Right renal pelvis (tissue), 4 donors: ENCODE measurements around the gene THEMIS. TPM values are rescaled to one million over a fixed set of nuclear protein-coding genes. Genes with fewer than 3 reads are reported as not detected.
"Not testable (repeated sequence)": the region's sequence is repeated elsewhere in the genome, so short reads cannot be mapped to it uniquely, and the experiment has no call there.

ENCODE experiments used
- DNase-seq, 4 donors: peaks; one replicate each; pipeline ENCODE4 v3.0.0-alpha.2; 2013; ENCODE audit warnings: low read depth in 4 of 4, low spot score in 3 of 4, missing footprints in 1 of 4
- polyA plus RNA-seq, 4 donors: library from polyadenylated mRNA; unstranded; fragments of 120-200 nt; gene quantifications; one replicate each; pipeline ENCODE4 v1.2.1, GENCODE V29; 2013; ENCODE audit not compliant: insufficient read length in 4 of 4

Gene THEMIS, protein sequence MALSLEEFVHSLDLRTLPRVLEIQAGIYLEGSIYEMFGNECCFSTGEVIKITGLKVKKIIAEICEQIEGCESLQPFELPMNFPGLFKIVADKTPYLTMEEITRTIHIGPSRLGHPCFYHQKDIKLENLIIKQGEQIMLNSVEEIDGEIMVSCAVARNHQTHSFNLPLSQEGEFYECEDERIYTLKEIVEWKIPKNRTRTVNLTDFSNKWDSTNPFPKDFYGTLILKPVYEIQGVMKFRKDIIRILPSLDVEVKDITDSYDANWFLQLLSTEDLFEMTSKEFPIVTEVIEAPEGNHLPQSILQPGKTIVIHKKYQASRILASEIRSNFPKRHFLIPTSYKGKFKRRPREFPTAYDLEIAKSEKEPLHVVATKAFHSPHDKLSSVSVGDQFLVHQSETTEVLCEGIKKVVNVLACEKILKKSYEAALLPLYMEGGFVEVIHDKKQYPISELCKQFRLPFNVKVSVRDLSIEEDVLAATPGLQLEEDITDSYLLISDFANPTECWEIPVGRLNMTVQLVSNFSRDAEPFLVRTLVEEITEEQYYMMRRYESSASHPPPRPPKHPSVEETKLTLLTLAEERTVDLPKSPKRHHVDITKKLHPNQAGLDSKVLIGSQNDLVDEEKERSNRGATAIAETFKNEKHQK
- under 1 TPM in 1 of 4 donors, not detected in 3; 0.25 TPM for polyA plus RNA-seq

DNA sequence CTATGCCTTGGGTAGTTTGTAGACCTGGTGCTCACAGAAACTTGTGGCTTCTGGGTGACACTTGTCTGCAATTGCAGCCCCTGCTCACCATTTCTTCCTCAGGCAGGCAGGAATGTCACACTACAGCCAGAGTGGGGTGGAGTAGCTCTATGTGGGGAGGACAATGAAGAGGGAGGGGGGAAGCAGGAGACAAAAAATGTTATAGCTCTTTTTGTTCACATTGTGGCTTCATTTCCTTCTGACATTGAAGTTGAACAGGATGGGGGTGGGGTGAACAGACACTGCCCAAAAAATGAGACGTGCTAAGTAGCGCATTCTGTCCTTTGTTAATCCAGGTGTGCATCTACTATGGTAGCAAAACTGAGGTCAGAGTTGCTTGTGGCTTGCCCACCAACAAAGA lies at the start of gene THEMIS:
THEMIS (minus strand) TSS at position 124 of the 400 bp plus-strand sequence. CDS start 126 bp downstream, outside the sequence.
- no peak for DNase-seq

DNA sequence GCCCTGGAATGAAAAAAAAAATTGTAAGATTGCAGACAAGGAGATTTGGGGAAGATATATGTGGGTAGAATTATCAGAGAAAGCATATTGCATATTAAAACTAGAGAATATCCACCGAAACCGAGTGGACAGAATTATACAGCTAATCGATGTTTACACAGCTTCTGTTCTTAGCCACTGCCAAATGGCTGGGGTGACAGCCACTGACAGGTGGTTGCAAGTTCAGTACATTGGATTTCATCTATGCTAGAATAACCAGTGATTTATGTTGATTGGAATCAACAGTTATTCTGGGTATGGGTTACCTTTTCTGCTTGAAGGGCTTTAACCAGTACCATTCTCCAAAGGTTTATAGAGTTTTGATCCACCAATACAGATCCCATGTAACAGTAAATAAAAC lies 48.4 kb upstream of the THEMIS start:
- DNase-seq: no peak

DNA sequence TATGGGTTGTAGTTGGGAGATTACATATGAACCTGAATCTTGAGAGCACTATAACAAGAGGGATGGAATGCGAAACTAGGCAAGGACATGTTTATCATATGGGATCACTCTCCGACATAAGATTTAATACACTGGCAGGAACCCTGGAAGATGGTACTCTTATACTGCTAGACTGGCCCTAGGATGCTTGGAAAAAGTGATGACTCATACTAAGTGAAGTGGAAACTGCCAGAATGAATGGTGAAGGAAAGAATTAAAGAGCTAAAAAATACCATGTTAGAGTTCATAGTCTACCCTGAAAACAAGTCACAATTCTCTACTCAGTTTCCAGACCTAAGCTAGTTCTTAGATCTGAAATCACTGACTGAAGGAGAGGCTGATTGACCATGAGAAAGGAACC lies 45.5 kb upstream of the THEMIS start:
- no peak for DNase-seq

DNA sequence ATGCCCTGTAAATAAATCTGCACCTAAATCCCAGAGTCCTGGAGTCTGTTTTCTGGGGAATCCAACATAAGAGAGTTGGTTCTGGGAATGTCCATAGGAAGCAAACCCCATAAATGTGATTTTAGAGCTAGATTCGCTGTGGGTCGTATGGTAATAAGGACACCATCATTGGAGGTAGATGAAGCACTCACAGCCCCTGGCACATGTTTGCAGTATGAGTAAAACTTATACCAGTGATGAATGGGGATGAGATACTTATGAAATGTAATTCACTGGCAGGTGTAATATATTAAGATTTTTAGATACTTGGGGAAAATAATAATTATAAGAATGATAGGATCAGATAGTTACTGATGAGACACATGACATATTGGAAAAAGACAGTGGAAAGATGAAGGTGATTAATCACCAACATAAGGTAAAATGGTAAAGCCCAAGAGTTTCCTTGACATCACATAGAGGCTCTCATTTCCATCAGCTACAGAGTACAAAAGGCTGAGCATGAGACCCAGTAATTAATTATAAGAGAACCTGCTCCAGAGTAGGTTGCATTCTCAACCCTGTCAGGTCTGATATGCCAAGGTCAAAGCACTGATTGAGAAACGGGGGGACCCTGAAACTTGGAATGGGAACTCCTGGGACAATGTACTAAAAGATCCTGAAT lies 44.7 kb upstream of the THEMIS start:
- DNase-seq: no peak

DNA sequence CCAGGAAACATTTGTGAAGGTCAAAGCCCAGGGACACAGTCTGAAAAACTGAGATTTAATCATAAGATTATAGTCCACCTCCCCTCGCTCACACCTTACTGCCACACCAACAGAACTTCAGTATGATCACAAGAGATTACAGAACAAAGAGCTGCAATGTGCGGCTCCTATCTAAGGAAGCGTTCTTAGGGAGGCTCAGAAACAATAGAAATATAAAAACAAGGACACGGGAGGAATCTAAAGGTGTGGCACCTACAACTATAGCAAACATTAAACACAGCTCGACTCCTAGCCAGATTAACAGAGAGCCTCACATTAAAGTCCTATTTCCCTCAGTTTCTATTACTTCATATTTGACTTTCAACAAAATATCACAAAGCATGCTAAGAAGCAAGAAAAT lies 40.4 kb upstream of the THEMIS start:
- DNase-seq: no peak

DNA sequence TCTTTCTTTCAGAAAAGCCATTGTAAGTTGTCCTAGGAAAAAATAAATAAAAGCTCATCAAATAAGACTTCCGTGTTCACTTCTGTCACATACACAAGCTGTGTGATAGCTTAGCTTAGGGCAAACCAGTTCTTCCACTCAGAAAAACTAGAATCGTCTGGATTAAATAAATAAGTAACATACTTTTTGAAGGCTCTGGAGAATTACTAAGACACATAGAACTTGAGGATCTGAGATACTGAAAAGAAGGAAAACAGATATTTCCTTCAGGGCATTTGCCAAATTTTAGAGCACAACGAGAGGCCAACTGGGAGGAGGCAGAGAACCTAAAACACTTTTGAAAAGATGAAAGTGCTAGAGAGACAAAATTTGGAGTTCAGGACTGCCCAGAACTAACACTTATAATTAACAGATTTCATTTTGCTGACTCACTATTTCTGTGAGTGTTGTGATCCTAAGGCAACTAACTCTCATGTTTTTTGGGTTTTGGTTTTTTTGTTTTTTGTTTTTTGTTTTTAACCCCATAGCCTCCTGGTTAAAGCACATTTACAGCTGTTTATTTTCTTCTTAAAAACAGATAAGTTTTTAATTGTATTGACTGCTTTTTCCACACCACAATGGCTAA lies 38.7 kb upstream of the THEMIS start:
- no peak for DNase-seq

DNA sequence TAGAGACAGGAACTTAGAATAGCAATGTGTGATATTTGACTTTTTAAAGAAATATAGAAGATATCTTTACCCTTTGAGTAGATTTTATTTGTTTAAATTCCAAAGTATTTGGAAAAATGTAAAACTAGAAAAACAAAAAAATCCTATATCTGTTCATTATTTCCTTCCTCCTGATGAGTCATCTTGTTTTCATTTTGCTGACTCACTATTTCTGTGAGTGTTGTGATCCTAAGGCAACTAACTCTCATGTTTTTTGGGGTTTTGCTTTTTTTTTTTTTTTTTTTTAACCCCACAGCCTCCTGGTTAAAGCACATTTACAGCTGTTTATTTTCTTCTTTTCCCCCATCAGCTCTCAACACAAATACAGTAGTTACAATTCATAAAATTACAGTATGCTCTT lies 37.8 kb upstream of the THEMIS start:
- no peak for DNase-seq

DNA sequence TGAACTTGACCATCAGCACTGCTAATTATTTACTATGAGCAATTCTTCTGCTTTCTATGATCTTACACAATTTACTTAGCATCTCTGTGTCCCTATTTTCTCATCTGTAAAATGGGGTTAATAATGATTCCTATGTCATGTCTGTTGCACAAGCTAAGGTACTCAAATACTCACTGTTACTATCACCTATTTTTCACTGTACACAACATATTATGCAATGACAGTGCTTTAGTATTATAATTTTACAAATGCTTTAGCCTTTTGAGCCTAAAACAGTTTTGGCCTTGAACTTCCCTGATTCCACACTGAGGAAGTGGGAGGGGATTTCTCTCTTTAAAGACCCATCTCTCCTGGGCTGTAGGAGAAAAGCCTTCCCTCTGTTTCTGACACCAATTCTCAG lies 36.9 kb upstream of the THEMIS start:
- no peak for DNase-seq

DNA sequence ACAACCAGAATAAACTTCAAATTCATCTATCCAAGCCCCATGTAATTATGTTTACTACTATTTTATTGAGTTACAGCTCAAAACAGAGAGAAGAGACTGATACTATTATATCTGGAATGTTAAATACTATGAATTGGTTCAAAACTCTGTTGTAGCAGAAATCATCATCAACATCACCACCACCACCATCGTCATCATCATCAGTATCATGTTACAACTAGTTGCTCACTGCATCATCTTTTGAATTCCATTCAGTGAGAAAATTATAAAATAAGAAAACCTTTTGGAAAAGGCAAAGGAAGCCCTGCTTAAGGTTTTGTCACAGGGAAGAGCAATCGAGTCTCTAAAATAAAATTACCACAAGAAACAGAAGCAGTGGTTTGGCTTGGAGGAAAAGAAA lies 36.2 kb upstream of the THEMIS start:
- no peak for DNase-seq

DNA sequence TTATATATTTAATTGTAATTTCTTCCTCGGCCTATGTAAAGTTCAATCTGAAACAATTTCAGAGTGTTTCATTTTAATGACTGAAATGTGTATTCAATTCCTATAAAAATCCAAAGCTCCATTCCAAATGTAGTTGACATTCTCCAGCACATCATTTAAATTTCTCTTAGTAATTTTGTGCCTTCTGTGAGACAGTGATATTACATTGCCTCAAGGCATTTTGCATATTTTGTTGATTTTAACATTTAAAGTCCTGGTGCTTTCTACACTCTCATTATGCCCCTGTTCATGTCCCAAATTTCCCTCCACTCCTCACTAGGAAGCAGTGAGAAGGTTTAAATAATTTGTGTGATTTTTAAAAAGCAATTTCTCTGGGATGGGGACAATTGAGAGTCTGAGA lies 34.1 kb upstream of the THEMIS start:
- no peak for DNase-seq

DNA sequence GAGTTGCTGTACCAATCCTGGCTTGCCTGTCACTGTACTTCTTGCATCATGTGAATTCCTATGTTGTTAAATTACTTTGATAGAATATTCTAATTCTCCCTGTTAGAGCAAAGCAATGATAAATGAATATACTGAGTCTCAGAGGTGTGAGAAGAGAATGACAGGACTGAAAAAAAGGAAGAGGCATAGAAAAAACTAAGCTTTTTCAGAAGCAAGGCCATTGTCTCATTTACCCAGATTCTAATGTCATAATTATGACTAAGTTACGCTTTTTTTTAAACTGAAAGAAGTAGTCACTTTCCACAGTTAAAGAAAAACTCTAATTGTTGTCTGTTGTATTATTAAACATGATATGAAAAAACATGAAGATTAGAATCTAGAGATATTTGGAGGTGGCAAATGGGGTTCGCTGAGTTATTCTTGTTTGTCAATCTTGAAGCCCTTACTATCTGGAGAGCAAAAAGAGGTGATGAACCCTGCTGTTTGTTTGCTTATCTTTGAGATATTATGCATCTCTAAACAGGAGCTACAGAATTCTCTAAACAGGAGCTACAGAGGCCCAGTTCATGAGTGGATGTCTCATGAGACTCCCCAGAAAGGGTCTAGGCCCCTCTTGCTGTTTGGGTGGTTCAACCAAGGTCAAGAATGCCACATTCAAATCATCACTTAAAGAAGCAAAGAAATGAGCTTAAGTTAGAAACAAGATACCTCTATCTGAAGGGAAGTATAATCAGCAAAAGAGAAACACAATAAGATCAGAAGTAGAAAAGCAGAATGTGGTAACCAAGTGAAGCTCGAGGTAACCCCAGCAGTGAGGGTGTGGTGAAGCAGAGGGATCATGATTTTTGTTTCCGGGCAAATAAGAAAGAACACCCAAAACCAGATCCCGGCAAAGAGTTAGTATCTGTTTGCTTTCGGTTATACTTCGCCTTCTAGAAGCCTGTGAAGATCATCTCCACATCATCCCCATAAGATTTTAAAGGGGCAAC lies 33.3 kb upstream of the THEMIS start:
- no peak for DNase-seq

DNA sequence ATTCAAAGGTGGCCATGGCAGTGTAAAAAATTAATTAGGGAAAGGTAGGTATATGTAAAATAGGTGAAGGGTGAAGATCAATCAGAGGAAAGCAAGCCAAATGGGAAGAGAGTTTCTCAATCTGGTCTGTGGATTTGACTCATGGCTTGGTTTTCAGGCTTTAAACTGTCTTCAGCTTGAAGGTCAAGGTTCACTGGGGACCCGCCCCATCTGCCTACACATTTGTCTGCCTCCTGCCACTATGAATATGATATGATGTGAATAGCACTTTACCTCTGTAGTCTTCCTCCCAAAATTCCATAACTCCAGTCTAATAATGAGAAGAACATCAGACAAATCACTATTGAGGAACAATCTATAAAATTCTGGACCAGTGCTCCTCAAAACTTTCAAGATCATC lies 32.3 kb upstream of the THEMIS start:
- DNase-seq: no peak

DNA sequence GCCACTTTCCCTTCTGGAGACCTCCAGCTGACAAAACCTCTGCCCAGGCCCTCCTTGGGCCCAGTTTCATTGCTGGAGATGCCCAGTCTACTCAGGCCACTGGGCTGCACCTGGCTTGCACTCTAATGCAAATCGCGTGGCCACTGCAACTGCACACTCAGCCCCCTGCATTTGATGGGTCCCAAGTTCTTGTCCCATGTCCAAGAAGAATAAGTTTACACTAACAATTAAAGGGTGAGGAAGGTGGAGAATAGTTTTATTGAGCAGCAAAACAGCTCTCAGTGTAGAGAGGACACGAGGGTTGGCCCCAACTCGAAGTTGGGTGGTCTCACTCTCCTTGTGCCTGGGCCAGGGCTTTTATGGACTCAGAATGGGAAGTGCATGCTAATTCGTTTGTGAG lies 31.9 kb upstream of the THEMIS start:
- no peak for DNase-seq

DNA sequence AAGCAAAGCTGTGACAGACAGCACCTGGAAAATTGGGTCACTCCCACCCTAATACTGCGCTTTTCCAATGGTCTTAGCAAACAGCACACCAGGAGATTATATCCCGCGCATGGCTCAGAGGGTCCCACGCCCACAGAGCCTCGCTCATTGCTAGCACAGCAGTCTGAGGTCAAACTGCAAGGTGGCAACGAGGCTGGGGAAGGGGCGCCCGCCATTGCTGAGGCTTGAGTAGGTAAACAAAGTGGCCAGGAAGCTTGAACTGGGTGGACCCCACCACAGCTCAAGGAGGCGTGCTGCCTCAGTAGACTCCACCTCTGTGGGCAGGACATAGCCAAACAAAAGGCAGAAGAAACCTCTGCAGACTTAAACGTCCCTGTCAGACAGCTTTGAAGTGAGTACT lies 25.6 kb upstream of the THEMIS start:
- DNase-seq: not testable (repeated sequence)

DNA sequence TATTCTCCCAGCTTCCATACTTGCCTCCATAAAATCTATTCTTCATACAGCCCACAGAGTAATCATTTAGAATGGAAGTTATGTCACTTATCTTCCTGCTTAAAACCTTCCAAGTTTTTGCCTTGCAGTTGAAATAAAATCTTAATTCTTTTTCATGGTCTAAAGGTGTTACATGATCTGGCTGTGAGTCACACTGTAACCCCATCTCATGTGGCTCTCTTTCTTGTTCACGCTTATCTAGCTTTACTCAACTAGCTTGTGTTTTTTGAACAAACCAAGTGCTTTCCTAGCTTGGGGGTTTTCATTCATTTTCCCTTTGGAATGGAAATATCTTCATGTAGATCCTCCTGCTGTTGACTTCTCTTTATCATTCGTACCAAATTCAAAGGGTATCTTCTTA lies 23.6 kb upstream of the THEMIS start:
- no peak for DNase-seq

DNA sequence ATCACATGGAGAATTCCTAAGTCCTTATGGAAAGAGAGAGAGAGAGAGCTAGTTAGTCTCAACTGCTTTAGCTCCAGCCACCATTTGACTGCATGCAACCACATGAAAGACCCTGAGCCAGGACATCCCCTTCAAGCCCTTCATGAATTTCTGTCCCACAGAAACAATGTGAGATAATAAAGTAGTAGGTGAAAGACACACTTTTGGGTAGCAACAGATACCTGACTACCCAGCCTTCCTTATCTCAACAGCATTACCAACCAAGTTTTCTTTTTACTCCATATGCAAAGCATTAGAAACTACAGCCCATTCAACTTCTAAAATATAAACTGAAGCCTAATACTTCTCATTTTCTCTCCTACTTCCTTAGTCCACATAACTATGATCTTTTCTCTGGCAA lies 23.2 kb upstream of the THEMIS start:
- DNase-seq: no peak

DNA sequence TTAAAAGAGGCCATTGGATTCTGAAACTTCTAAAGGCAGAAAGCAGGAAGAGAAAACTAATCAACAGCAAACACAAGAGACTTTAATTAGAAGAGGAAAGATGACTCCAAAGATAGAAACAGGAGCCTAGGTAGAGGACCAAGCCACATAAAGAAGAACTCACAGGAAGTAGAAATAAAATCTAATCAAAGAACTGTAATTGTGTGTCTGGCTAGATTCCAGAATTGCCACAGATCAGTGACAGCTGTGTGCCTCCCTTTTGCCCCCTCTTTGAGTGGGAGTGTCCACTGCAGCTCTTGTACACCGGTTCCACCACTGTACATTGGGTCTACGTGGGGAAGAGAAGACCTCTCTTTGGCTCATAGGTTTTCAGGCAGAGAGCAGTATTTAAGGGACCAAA lies 22.3 kb upstream of the THEMIS start:
- no peak for DNase-seq

DNA sequence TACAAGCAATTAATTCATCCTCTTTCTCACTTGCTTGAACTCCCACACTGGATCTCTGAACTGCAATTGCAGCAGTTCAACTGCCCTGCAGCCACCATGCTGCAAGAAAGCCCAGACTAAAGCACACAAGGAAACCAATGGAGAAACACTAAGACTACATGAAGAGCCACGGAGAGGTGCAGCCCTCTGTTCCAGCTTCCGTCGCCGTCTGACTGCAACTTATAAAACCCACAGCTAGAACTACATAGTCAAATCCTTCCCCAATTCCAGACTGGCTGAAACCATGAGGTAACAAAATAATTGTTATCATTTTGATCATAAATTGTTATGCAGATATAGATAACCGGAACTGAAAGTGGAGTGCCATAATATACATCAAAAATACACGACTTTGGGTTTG lies 21.1 kb upstream of the THEMIS start:
- DNase-seq: no peak

DNA sequence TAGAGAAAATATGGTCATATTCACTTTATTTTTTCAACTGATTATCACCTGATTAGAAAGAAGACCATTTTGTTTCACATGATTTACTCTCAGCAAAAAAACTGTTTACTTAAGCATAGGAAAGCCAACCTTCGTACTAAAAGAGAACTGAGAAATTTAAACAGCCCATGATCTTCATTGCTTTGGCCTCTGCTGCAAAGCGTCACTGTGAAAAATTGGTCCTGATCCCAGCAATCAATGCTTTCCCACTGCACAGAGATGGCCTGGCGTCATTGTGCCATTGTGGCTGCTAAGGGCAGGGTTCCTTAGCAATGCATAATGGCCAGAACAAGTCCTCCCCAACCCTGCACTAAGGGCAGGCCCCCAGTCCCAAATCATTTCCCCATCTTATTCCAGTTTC lies 19.9 kb upstream of the THEMIS start:
- no peak for DNase-seq
